Measurements from ENCODE around the gene DIPK1B.

GRCh38 chr9:136683173-136683745, 29.1 kb upstream of the DIPK1B start:
- TF ChIP-seq ZNF121 (CRISPR knock-in tag; IDR thresholded peaks at IDR 0.05) (no peak), ATF3 (CRISPR knock-in tag; conservative IDR thresholded peaks at IDR 0.05) (no peak), CTCF (IDR thresholded peaks at IDR 0.05) (no peak), SMAD4 (CRISPR knock-in tag; IDR thresholded peaks at IDR 0.05) (no peak), ERG (CRISPR knock-in tag; IDR thresholded peaks at IDR 0.05) (no peak), ATF1 (CRISPR knock-in tag; IDR thresholded peaks at IDR 0.05) (no peak), TP53 (CRISPR knock-in tag; IDR thresholded peaks at IDR 0.05) (no peak), SP1 (CRISPR knock-in tag; conservative IDR thresholded peaks at IDR 0.05) (no peak), USF2 (CRISPR knock-in tag; IDR thresholded peaks at IDR 0.05) (no peak), E2F5 (CRISPR knock-in tag; IDR thresholded peaks at IDR 0.05) (no peak), FOXK1 (CRISPR knock-in tag; IDR thresholded peaks at IDR 0.05) (no peak), GABPB1 (CRISPR knock-in tag; IDR thresholded peaks at IDR 0.05) (no peak), FOXP1 (CRISPR knock-in tag; IDR thresholded peaks at IDR 0.05; ENCODE audit: borderline replicate concordance) (no peak)
